CD4-positive, alpha-beta T cell (primary cell): ENCODE results near the gene VWA8. TPM values are rescaled to one million over a fixed set of nuclear protein-coding genes. Genes with fewer than 3 reads are reported as not detected.

Source experiments
- ATAC-seq: fragments of 200-7000 bp; cut with Tn5 transposase; one replicate; pipeline ENCODE4 v1.10.0; 2022; ENCODE audit warnings: mild to moderate bottlenecking; ENCODE audit not compliant: poor library complexity
- CTCF ChIA-PET: fragments of 350-600 bp; sonication (Branson Sonifier 250); formaldehyde crosslinking; loops from one replicate; lab custom pipeline; 2021; ENCODE audit warnings: antibody characterized with exemption, inconsistent platforms; lab: Charles Lee
- POLR2A ChIA-PET: fragments of 350-600 bp; sonication (Branson Sonifier 250); formaldehyde crosslinking; loops from one replicate; lab custom pipeline; 2021; ENCODE audit warnings: antibody characterized with exemption, inconsistent platforms; lab: Charles Lee
- DNase-seq, 14 experiments: peaks; one replicate each; pipeline ENCODE4 v3.0.0-alpha.2; 2013 to 2020; ENCODE audit warnings: mixed read lengths in 2 of 14
- H3K27ac ChIP-seq, 2 donors: one replicate each; pipeline versions ENCODE4 v1.5.1 to v1.7.0; 2013; ENCODE audit warnings: low read length in 2 of 2, low read depth in 1 of 2, mild to moderate bottlenecking in 1 of 2
- H3K27me3 ChIP-seq, 2 experiments: 1 replicate in 1 of 2; 2 replicates in 1 of 2; pipeline versions ENCODE4 v1.6.1 to v1.7.0; 2013; ENCODE audit warnings: low read length in 2 of 2, control low read depth in 1 of 2, mild to moderate bottlenecking in 1 of 2, moderate library complexity in 1 of 2; ENCODE audit not compliant: insufficient read depth in 2 of 2, control insufficient read depth in 1 of 2
- H3K36me3 ChIP-seq: one replicate; pipeline ENCODE4 v1.6.1; 2013; ENCODE audit warnings: low read length, control low read depth; ENCODE audit not compliant: insufficient read depth
- H3K4me1 ChIP-seq: one replicate; pipeline ENCODE4 v1.6.1; 2013; ENCODE audit warnings: low read length, control low read depth; ENCODE audit not compliant: insufficient read depth
- H3K4me3 ChIP-seq: one replicate; pipeline ENCODE4 v1.5.1; 2013; ENCODE audit warnings: mild to moderate bottlenecking, low read length, moderate library complexity
- H3K9me3 ChIP-seq, 2 experiments: 1 replicate in 1 of 2; 2 replicates in 1 of 2; pipeline versions ENCODE4 v1.6.1 to v1.7.0; 2013; ENCODE audit warnings: low read length in 2 of 2, mild to moderate bottlenecking in 2 of 2, control low read depth in 1 of 2, moderate library complexity in 1 of 2; ENCODE audit not compliant: control insufficient read depth in 1 of 2, insufficient read depth in 1 of 2
- H3K27ac Mint-ChIP-seq: one replicate; pipeline ENCODE4 v1.8.0; 2020; ENCODE audit warnings: mixed read lengths
- H3K27me3 Mint-ChIP-seq: one replicate; pipeline ENCODE4 v1.8.0; 2021; ENCODE audit warnings: mixed read lengths
- H3K36me3 Mint-ChIP-seq: one replicate; pipeline ENCODE4 v1.8.0; 2021; ENCODE audit warnings: low read depth, mixed read lengths
- H3K4me1 Mint-ChIP-seq: one replicate; pipeline ENCODE4 v1.8.0; 2021; ENCODE audit warnings: low read depth, mixed read lengths
- H3K4me3 Mint-ChIP-seq: one replicate; pipeline ENCODE4 v1.8.0; 2020; ENCODE audit warnings: mild to moderate bottlenecking, mixed read lengths
- H3K9me3 Mint-ChIP-seq: one replicate; pipeline ENCODE4 v1.8.0; 2020; ENCODE audit warnings: mixed read lengths
- intact Hi-C, 2 experiments: fragments of 100-400 bp; cut with DNase I in 1 of 2; cut with micrococcal nuclease in 1 of 2; formaldehyde crosslinking; loops; one replicate each; pipeline versions ENCODE4 v1.15.1 to v1.9.0; 2023 to 2025; cut with DNase I, micrococcal nuclease
- total RNA-seq, 174 experiments: library from RNA in 2 of 174; stranded (reverse) in 2 of 174; gene quantifications; one replicate each; pipeline ENCODE4 v1.2.3 and lab custom pipeline; 2021 to 2026
- TF ChIP-seq, protein P1 (sequence below): fragments of 200-600 bp; IDR thresholded peaks from one replicate; pipeline ENCODE4 v1.8.0; 2022; ENCODE audit warnings: antibody characterized with exemption, mild to moderate bottlenecking

Gene VWA8
- total RNA-seq, 2 experiments from 2014 or later = 18.7 to 19.0 TPM

- Histone ChIP-seq H3K4me1 (no peaks in the 10 kb centered on the region), H3K9me3 (no peaks in the 10 kb centered on the region), H3K36me3 (peaks cover 6% of the 10 kb centered on the region), H3K27me3 (no peaks in the 10 kb centered on the region), H3K27ac (no peak overlapping the region), H3K4me3 (no peak overlapping the region)
- Mint-ChIP-seq H3K27me3 (no peaks in the 10 kb centered on the region), H3K9me3 (no peaks in the 10 kb centered on the region), H3K4me1 (no peaks in the 10 kb centered on the region), H3K4me3 (no peak overlapping the region), H3K36me3 (peaks cover 21% of the 10 kb centered on the region), H3K27ac (no peak overlapping the region)
- intact Hi-C loops = loop anchor here (5.0 to 10.0 kb wide), 2 partner anchors 238 to 551 kb away; no protein-coding TSS in a partner anchor
- ATAC-seq = no peak
- no peak for DNase-seq
- TF ChIP-seq, protein P1, sequence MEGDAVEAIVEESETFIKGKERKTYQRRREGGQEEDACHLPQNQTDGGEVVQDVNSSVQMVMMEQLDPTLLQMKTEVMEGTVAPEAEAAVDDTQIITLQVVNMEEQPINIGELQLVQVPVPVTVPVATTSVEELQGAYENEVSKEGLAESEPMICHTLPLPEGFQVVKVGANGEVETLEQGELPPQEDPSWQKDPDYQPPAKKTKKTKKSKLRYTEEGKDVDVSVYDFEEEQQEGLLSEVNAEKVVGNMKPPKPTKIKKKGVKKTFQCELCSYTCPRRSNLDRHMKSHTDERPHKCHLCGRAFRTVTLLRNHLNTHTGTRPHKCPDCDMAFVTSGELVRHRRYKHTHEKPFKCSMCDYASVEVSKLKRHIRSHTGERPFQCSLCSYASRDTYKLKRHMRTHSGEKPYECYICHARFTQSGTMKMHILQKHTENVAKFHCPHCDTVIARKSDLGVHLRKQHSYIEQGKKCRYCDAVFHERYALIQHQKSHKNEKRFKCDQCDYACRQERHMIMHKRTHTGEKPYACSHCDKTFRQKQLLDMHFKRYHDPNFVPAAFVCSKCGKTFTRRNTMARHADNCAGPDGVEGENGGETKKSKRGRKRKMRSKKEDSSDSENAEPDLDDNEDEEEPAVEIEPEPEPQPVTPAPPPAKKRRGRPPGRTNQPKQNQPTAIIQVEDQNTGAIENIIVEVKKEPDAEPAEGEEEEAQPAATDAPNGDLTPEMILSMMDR = no peak
- POLR2A ChIA-PET = no interaction called here
- CTCF ChIA-PET = interaction anchor here (2.6 kb wide), 1 partner anchor 445 kb away, joined by 10 read pairs; no protein-coding TSS in a partner anchor
Measured at GRCh38 chr13:41666644-41667043, 294.3 kb downstream of the VWA8 start.

GRCh38 chr13:41660411-41660810 is 300.5 kb downstream of the VWA8 start:
- no peak overlapping the region for H3K27ac Mint-ChIP-seq
- H3K4me1 ChIP-seq = no peaks in the 10 kb centered on the region
- intact Hi-C loops = loop anchor here in 1 of 2 experiments (10.0 kb wide), 1 partner anchor 244 kb away; no protein-coding TSS in a partner anchor
- TF ChIP-seq, protein P1 = no peak
- H3K9me3 Mint-ChIP-seq = no peaks in the 10 kb centered on the region
- ChIA-PET CTCF (no interaction called here), POLR2A (no interaction called here)
- no peaks in the 10 kb centered on the region for H3K27me3 Mint-ChIP-seq
- H3K4me3 ChIP-seq = no peak overlapping the region
- peaks cover 5% of the 10 kb centered on the region for H3K4me1 Mint-ChIP-seq
- H3K36me3 ChIP-seq = no peaks in the 10 kb centered on the region
- no peaks in the 10 kb centered on the region for H3K27me3 ChIP-seq
- DNase-seq (no peak), ATAC-seq (no peak)
- no peak overlapping the region for H3K4me3 Mint-ChIP-seq
- peaks cover 3% of the 10 kb centered on the region for H3K36me3 Mint-ChIP-seq
- no peak overlapping the region for H3K27ac ChIP-seq
- no peaks in the 10 kb centered on the region for H3K9me3 ChIP-seq

DNA sequence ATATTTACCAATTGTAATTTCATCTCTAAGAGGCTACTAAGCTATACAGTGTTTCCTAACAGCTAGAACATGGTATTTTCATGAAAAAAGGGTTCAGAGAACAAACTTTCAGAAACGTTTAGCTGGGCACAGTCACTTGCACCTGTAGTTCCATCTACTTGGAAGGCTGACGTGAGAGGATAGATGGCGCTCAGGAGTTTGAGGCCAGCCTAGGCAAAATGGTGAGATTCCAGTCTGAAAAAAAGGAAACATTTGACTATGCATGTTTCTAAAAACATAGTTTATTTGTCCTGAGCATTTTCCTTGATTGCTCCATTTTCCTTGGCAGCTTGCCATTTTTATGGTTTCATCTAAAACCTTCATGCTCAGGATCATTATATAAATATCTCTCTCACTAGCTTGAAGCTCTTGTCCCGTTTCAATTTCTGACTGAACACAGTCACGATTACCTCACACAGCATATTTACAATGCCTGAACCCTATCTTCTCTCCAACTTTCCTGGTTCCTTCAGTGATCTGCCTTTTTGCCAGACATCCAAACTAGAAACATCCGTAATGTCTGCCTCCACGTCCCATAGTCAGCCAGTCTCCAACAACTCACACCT is 302.8 kb downstream of the VWA8 start:
- Mint-ChIP-seq H3K4me1 (peaks cover 19% of the 10 kb centered on the region), H3K9me3 (no peaks in the 10 kb centered on the region), H3K36me3 (no peaks in the 10 kb centered on the region), H3K4me3 (no peak overlapping the region), H3K27ac (no peak overlapping the region), H3K27me3 (no peaks in the 10 kb centered on the region)
- ATAC-seq (no peak), DNase-seq (no peak)
- no peaks in the 10 kb centered on the region for H3K36me3 ChIP-seq
- intact Hi-C loops = loop anchor here in 1 of 2 experiments (10.0 kb wide), 1 partner anchor 433 kb away; no protein-coding TSS in a partner anchor
- ChIA-PET POLR2A (no interaction called here), CTCF (interaction anchor here (0.7 kb wide), 1 partner anchor 719 kb away, joined by 3 read pairs; no protein-coding TSS in a partner anchor)
- TF ChIP-seq, protein P1 = no peak
- H3K4me1 ChIP-seq = no peaks in the 10 kb centered on the region
- no peak overlapping the region for H3K27ac ChIP-seq
- no peaks in the 10 kb centered on the region for H3K27me3 ChIP-seq
- no peak overlapping the region for H3K4me3 ChIP-seq
- H3K9me3 ChIP-seq = no peaks in the 10 kb centered on the region
